ENCODE measurements around the gene PTPRM.

- TF ChIP-seq ZNF8 (CRISPR knock-in tag; IDR thresholded peaks at IDR 0.05) (no peak), BACH2 (CRISPR knock-in tag; IDR thresholded peaks at IDR 0.05; ENCODE audit: borderline replicate concordance) (no peak)
These were observed 378.8 kb downstream of the PTPRM start for GRCh38 chr18:7945882-7946281.

Measured in SK-N-SH treated with all-trans-retinoic acid at 6 μM for 48 hours (cell line).